Liver (tissue), 9 donors: ENCODE data around the gene UBTD2. TPM values are rescaled to one million over a fixed set of nuclear protein-coding genes. Genes with fewer than 3 reads are reported as not detected.
"Not testable (repeated sequence)": the region's sequence is repeated elsewhere in the genome, so short reads cannot be mapped to it uniquely, and the experiment has no call there.

Experiments
- DNase-seq: peaks from one replicate; pipeline ENCODE4 v3.0.0-alpha.2; 2017; ENCODE audit warnings: low spot score
- H3K27ac ChIP-seq, 2 donors: one replicate each; pipeline ENCODE4 v1.7.0; 2013; ENCODE audit warnings: inconsistent platforms in 2 of 2, low read length in 2 of 2, control low read depth in 1 of 2, low read depth in 1 of 2, mild to moderate bottlenecking in 1 of 2
- H3K27me3 ChIP-seq, 4 donors: one replicate each; pipeline versions ENCODE4 v1.6.1 to v1.7.0; 2013; ENCODE audit warnings: low read length in 3 of 4, inconsistent platforms in 1 of 4, mild to moderate bottlenecking in 1 of 4, moderate library complexity in 1 of 4; ENCODE audit not compliant: control insufficient read depth in 4 of 4, insufficient read depth in 4 of 4
- H3K36me3 ChIP-seq, 4 donors: one replicate each; pipeline versions ENCODE4 v1.6.1 to v1.7.0; 2013; ENCODE audit warnings: low read length in 3 of 4, mild to moderate bottlenecking in 3 of 4, low read depth in 1 of 4, moderate library complexity in 1 of 4; ENCODE audit not compliant: control insufficient read depth in 4 of 4, insufficient read depth in 3 of 4
- H3K4me1 ChIP-seq, 4 donors: one replicate each; pipeline versions ENCODE4 v1.6.1 to v1.7.0; 2013; ENCODE audit warnings: low read length in 3 of 4, mild to moderate bottlenecking in 3 of 4, moderate library complexity in 1 of 4; ENCODE audit not compliant: control insufficient read depth in 4 of 4, insufficient read depth in 4 of 4
- H3K4me3 ChIP-seq, 3 donors: one replicate each; pipeline versions ENCODE4 v1.6.1 to v1.7.0; 2013; ENCODE audit warnings: low read length in 3 of 3, control low read depth in 1 of 3, low read depth in 1 of 3, mild to moderate bottlenecking in 1 of 3
- H3K9ac ChIP-seq, 2 donors: one replicate each; pipeline ENCODE4 v1.7.0; 2013; ENCODE audit warnings: low read length in 2 of 2, mild to moderate bottlenecking in 2 of 2, moderate library complexity in 2 of 2, control low read depth in 1 of 2, low read depth in 1 of 2
- H3K9me3 ChIP-seq, 4 donors: one replicate each; pipeline versions ENCODE4 v1.6.1 to v1.7.0; 2013; ENCODE audit warnings: low read length in 3 of 4; ENCODE audit not compliant: control insufficient read depth in 4 of 4
- ATF3 ChIP-seq: IDR thresholded peaks from 2 replicates; pipeline ENCODE4 v1.6.1; 2016; ENCODE audit warnings: antibody characterized with exemption
- CTCF ChIP-seq: fragments of 150-350 bp; IDR thresholded peaks from 2 replicates; pipeline ENCODE4 v1.5.1; 2017; ENCODE audit warnings: improper control_type of control experiment, low read depth, low read length; ENCODE audit not compliant: missing input control
- EGR1 ChIP-seq, 2 donors: IDR thresholded peaks; 2 replicates each; pipeline ENCODE4 v1.6.1; 2016 to 2018; ENCODE audit warnings: antibody characterized with exemption in 2 of 2, low read depth in 2 of 2
- FOXA1 ChIP-seq: IDR thresholded peaks from 2 replicates; pipeline ENCODE4 v1.6.1; 2016; ENCODE audit warnings: antibody characterized with exemption
- FOXA2 ChIP-seq: IDR thresholded peaks from 2 replicates; pipeline ENCODE4 v1.6.1; 2016; ENCODE audit warnings: antibody characterized with exemption
- GABPA ChIP-seq, 2 donors: IDR thresholded peaks in 1 of 2; conservative IDR thresholded peaks in 1 of 2; 2 replicates each; pipeline ENCODE4 v1.6.1; 2016; ENCODE audit warnings: antibody characterized with exemption in 2 of 2, mild to moderate bottlenecking in 1 of 2, moderate library complexity in 1 of 2
- HNF4A ChIP-seq, 2 donors: conservative IDR thresholded peaks; 2 replicates each; pipeline ENCODE4 v1.6.1; 2016; ENCODE audit warnings: antibody characterized with exemption in 2 of 2, mild to moderate bottlenecking in 2 of 2
- JUND ChIP-seq, 2 donors: IDR thresholded peaks; 2 replicates each; pipeline ENCODE4 v1.6.1; 2016; ENCODE audit warnings: antibody characterized with exemption in 2 of 2
- RAD21 ChIP-seq, 2 donors: IDR thresholded peaks; 2 replicates each; pipeline ENCODE4 v1.6.1; 2016; ENCODE audit warnings: antibody characterized with exemption in 2 of 2, mild to moderate bottlenecking in 2 of 2
- REST ChIP-seq: IDR thresholded peaks from 2 replicates; pipeline ENCODE4 v1.6.1; 2016; ENCODE audit warnings: antibody characterized with exemption, mild to moderate bottlenecking
- RXRA ChIP-seq, 2 donors: IDR thresholded peaks; 2 replicates each; pipeline ENCODE4 v1.6.1; 2017 to 2018; ENCODE audit warnings: antibody characterized with exemption in 2 of 2, mild to moderate bottlenecking in 1 of 2
- SP1 ChIP-seq: IDR thresholded peaks from 2 replicates; pipeline ENCODE4 v1.6.1; 2018; ENCODE audit warnings: antibody characterized with exemption, mild to moderate bottlenecking
- TAF1 ChIP-seq: conservative IDR thresholded peaks from 2 replicates; pipeline ENCODE4 v1.6.1; 2016; ENCODE audit warnings: antibody characterized with exemption, mild to moderate bottlenecking
- YY1 ChIP-seq: IDR thresholded peaks from 2 replicates; pipeline ENCODE4 v1.6.1; 2016; ENCODE audit warnings: antibody characterized with exemption, mild to moderate bottlenecking
- WGBS: extraction: QIAGEN DNeasy Blood & Tissue Kit; methylation state at CpG from one replicate; pipeline ENCODE4 v1.1.7; 2013; 5-methylcytosine and 5-hydroxymethylcytosine counted together
- polyA plus RNA-seq, 2 donors: library from polyadenylated mRNA; stranded (reverse) in 1 of 2; unstranded in 1 of 2; fragments of 200-250 nt in 1 of 2; fragments of >200 nt in 1 of 2; fragmentation: Nextera tagmentation in 1 of 2; extraction: Ambion mirVana in 1 of 2; gene quantifications; one replicate each; pipeline versions ENCODE4 v1.2.1 to v1.2.3, GENCODE V29; 2013 to 2015
- total RNA-seq, 2 donors: library from RNA; depleted of rRNA; stranded (reverse); fragments of >200 nt; gene quantifications; one replicate each; pipeline ENCODE4 v1.2.3, GENCODE V29; 2014
- donor health status: healthy.
- donor health status: healthy.
- donor health status: healthy.
- donor health status: healthy.
- donor health status: healthy.

UBTD2 gene
- 1 to 10 TPM; 7.9 to 8.3 TPM for total RNA-seq
- polyA plus RNA-seq = 1 to 10 TPM; 4.4 to 5.3 TPM

- TF ChIP-seq YY1 (peak; percentile 49), FOXA2 (no peak), CTCF (peak; percentile 14), REST (no peak), JUND (IDR thresholded peaks at IDR 0.05) (no peak), TAF1 (peak; percentile 21), GABPA (IDR thresholded peaks at IDR 0.05 in 1 of 2, conservative IDR thresholded peaks at IDR 0.05 in 1 of 2) (no peak), ATF3 (no peak), HNF4A (conservative IDR thresholded peaks at IDR 0.05) (peak in 1 of 2 donors; percentile 11)
- peaks cover 1 to 20% (median 14%) of the 10 kb centered on the region in 4 donors for H3K4me1 ChIP-seq
- DNase-seq = peak; percentile 72
- H3K9me3 ChIP-seq = no peaks in the 10 kb centered on the region
- WGBS = under 1% methylated on average over 87 of the region's 87 CpGs
- peak within 1 kb of the TSS; percentile 78 to 86 for H3K27ac ChIP-seq
- peak within 1 kb of the TSS; percentile 43 to 65 for H3K9ac ChIP-seq
- no peaks in the 10 kb centered on the region for H3K27me3 ChIP-seq
- no peaks in the 10 kb centered on the region for H3K36me3 ChIP-seq
- H3K4me3 ChIP-seq = peak within 1 kb of the TSS; percentile 76 to 93 (median 91)
Observed at GRCh38 chr5:172283020-172283861, at the start of gene UBTD2. Gene UBTD2, minus strand, starts transcription at chr5:172283764. Its CDS starts 99 bp downstream, at chr5:172283665.

GRCh38 chr5:172326901-172327300 lies 43.3 kb upstream of the UBTD2 start:
- H3K36me3 ChIP-seq, H3K9me3 ChIP-seq, H3K27me3 ChIP-seq, H3K9ac ChIP-seq, H3K4me1 ChIP-seq, H3K27ac ChIP-seq, DNase-seq, H3K4me3 ChIP-seq: not testable (repeated sequence)
- 90% methylated on average over 13 of the region's 13 CpGs for WGBS

- 94% methylated on average over 9 of the region's 9 CpGs for WGBS
- H3K27ac ChIP-seq = no peak overlapping the region
- H3K9me3 ChIP-seq = no peaks in the 10 kb centered on the region
Observed at GRCh38 chr5:172325452-172325851, 41.9 kb upstream of the UBTD2 start.

More at GRCh38 chr5:172325452-172325851, 41.9 kb upstream of the UBTD2 start:
- no peaks in the 10 kb centered on the region for H3K4me1 ChIP-seq
- no peak for DNase-seq
- no peaks in the 10 kb centered on the region for H3K27me3 ChIP-seq
- H3K9ac ChIP-seq = no peak overlapping the region
- no peak overlapping the region for H3K4me3 ChIP-seq
- TF ChIP-seq EGR1 (IDR thresholded peaks at IDR 0.05; ENCODE audit: low read depth in 2 of 2) = no peak
- TF ChIP-seq JUND (IDR thresholded peaks at IDR 0.05) = no peak
- no peak for TF ChIP-seq CTCF
- no peak for TF ChIP-seq SP1
- TF ChIP-seq RXRA (IDR thresholded peaks at IDR 0.05) = no peak
- no peak for TF ChIP-seq RAD21 (IDR thresholded peaks at IDR 0.05)
- TF ChIP-seq FOXA1 = no peak
- no peaks in the 10 kb centered on the region for H3K36me3 ChIP-seq
